Measurements from ENCODE around the gene POLR2F.
"Not testable (repeated sequence)": the region's sequence is repeated elsewhere in the genome, so short reads cannot be mapped to it uniquely, and the experiment has no call there.

Gene POLR2F

GRCh38 chr22:37951305-37951704 is 2.2 kb upstream of the POLR2F start:
- in situ Hi-C loops (cut with HindIII; ENCODE audit: low pct_unique_long_range_greater_than_20kb, low sequenced_read_pairs): no loop called here
- no peak for TF ChIP-seq JUND (IDR thresholded peaks at IDR 0.05; ENCODE audit: low read depth)
- peak in 1 of 2 experiments; percentile 17 for DNase-seq (ENCODE audit: low read depth in 1 of 2, low spot score in 1 of 2)

GRCh38 chr22:37952629-37953028 is 870 bp upstream of the POLR2F start:
- in situ Hi-C loops (cut with HindIII; ENCODE audit: low pct_unique_long_range_greater_than_20kb, low sequenced_read_pairs); DNase-seq (ENCODE audit: low read depth in 1 of 2, low spot score in 1 of 2): not testable (repeated sequence)

- no peak for TF ChIP-seq JUND (IDR thresholded peaks at IDR 0.05; ENCODE audit: low read depth)
- in situ Hi-C loops (cut with HindIII; ENCODE audit: low pct_unique_long_range_greater_than_20kb, low sequenced_read_pairs): no loop called here
- no peak for DNase-seq (ENCODE audit: low read depth in 1 of 2, low spot score in 1 of 2)
Measured at GRCh38 chr22:37953062-37953436, 450 bp upstream of the POLR2F start.

DNA sequence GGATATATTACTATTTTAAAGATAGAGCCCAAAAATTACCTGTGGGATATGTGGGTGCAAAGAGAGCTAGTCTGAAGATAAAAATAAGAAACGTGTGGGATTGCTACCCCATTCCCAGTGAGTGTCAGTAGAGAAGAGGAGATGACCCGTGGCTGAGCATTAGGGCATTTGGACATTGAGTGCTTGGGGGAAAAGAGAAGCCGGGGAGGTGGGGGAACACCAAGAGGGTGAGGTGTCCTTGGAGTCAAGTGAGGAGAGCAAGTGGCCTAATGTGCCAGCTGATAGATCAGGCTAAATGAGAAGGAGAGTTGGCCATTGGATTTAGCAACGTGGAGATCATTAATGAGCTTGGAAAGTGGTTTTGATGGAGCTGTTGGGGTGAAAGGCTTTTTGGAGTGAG is 1.2 kb downstream of the POLR2F start:
- TF ChIP-seq JUND (IDR thresholded peaks at IDR 0.05; ENCODE audit: low read depth): no peak
- no peak for DNase-seq (ENCODE audit: low read depth in 1 of 2, low spot score in 1 of 2)
- in situ Hi-C loops (cut with HindIII; ENCODE audit: low pct_unique_long_range_greater_than_20kb, low sequenced_read_pairs): no loop called here

DNA sequence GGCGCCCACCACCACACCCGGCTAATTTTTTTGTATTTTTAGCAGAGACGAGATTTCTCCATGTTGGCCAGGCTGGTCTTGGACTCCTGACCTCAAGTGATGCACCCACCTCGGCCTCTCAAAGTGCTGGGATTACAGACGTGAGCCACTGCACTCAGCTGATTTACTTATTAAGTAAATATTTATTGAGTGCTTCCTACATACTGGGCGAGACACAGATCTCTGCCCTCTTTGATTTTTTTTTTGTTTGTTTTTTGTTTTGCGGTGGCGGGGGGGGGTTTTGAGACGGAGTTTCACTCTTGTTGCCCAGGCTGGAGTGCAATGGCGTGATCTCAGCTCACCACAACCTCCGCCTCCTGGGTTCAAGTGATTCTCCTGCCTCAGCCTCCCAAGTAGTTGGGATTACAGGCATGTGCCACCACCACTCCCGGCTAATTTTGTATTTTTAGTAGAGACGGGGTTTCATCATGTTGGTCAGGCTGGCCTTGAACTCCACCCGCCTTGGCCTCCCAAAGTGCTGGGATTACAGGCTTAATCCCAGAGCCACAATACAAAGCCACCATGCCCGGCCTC is 2.4 kb downstream of the POLR2F start:
- in situ Hi-C loops (cut with HindIII; ENCODE audit: low pct_unique_long_range_greater_than_20kb, low sequenced_read_pairs); DNase-seq (ENCODE audit: low read depth in 1 of 2, low spot score in 1 of 2): not testable (repeated sequence)

DNA sequence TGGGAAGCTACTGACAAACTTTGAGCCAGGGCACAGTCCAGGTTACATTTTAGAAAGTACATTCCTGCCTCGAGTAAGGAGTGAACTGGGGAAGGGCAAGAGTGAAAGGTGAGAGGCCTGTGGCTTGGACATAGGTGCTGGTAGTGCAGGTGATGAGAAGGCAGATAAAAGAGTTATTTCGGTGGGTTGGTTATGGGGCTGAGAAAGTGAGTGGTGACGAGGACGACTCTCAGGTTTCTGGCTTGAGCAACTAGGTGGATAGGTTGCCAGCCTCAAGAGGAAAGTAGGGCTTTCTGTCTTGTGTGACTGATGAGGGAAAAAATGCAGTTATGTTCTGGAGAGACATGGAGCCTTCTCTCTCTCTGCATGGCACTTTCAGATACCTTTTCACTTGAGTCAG is 3.7 kb downstream of the POLR2F start:
- no peak for DNase-seq (ENCODE audit: low read depth in 1 of 2, low spot score in 1 of 2)
- no peak for TF ChIP-seq JUND (IDR thresholded peaks at IDR 0.05; ENCODE audit: low read depth)
- in situ Hi-C loops (cut with HindIII; ENCODE audit: low pct_unique_long_range_greater_than_20kb, low sequenced_read_pairs): no loop called here

- in situ Hi-C loops (cut with HindIII; ENCODE audit: low pct_unique_long_range_greater_than_20kb, low sequenced_read_pairs): no loop called here
- TF ChIP-seq JUND (IDR thresholded peaks at IDR 0.05; ENCODE audit: low read depth): no peak
- no peak for DNase-seq (ENCODE audit: low read depth in 1 of 2, low spot score in 1 of 2)
Measured at GRCh38 chr22:37959231-37959825, 5.8 kb downstream of the POLR2F start.

- in situ Hi-C loops (cut with HindIII; ENCODE audit: low pct_unique_long_range_greater_than_20kb, low sequenced_read_pairs): no loop called here
- TF ChIP-seq JUND (IDR thresholded peaks at IDR 0.05; ENCODE audit: low read depth): no peak
- no peak for DNase-seq (ENCODE audit: low read depth in 1 of 2, low spot score in 1 of 2)
Measured at GRCh38 chr22:37961062-37961461, 7.6 kb downstream of the POLR2F start.

GRCh38 chr22:37965940-37966664 is 12.6 kb downstream of the POLR2F start:
- TF ChIP-seq JUND (IDR thresholded peaks at IDR 0.05; ENCODE audit: low read depth): no peak
- in situ Hi-C loops (cut with HindIII; ENCODE audit: low pct_unique_long_range_greater_than_20kb, low sequenced_read_pairs): no loop called here
- DNase-seq (ENCODE audit: low read depth in 1 of 2, low spot score in 1 of 2): peak in 1 of 2 experiments; percentile 36

DNA sequence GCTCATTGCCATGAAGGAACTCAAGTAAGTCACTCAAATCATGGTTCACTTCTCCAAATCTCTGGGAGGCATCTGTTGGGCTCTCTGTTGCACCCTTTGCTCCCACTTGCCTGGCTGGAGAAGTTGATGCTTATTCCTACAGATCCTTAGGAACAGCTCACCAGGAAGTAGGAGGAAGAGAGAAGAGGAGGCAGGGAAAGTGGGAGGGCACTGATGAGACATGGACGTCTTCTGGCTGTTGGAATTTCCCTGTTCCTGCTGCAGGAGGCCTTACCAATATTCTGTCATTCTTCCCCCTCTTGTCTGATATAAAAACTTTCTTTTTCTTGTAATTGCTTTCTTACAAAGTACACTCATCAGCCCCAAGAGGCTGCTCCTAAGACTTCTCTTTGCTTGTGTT is 13.6 kb downstream of the POLR2F start:
- DNase-seq (ENCODE audit: low read depth in 1 of 2, low spot score in 1 of 2): no peak
- in situ Hi-C loops (cut with HindIII; ENCODE audit: low pct_unique_long_range_greater_than_20kb, low sequenced_read_pairs): no loop called here
- TF ChIP-seq JUND (IDR thresholded peaks at IDR 0.05; ENCODE audit: low read depth): no peak

DNA sequence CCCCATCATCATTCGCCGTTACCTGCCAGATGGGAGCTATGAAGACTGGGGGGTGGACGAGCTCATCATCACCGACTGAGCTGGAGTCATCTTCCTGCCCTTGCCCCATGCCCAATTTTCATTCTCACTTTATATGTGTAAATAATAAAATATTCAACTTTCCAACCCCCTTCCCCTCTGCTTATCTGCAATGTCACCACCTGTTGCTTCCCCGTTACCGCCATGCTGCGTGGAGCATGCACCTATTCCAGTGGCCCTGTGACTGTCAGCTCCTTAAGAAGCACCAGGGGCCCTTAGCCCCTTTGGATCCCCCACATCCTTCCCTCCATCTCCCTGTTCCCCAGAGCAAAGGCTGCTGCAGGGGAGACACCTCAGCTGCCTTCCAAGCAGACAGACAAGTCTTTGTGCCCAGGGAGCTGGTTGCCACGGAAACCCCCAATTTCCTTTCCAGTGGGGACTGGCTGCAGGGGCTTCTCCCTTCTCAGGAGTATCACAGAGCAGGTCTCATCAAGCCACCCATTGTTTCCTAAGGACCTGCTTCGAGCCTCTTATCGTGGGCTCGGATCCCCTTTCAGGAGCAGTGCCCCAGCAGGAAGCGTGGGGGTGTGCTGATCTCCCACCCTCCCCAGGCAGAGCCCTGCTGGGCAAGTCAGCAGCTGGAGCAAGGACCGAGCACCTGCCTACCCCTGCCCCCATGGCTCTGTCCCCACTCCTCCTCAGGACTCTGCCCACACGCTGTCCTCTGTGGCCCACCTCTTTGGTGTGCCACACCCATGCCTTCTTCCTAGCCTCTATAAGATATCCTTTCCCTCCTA is 14.3 kb downstream of the POLR2F start:
- no peak for TF ChIP-seq JUND (IDR thresholded peaks at IDR 0.05; ENCODE audit: low read depth)
- DNase-seq (ENCODE audit: low read depth in 1 of 2, low spot score in 1 of 2): no peak
- in situ Hi-C loops (cut with HindIII; ENCODE audit: low pct_unique_long_range_greater_than_20kb, low sequenced_read_pairs): no loop called here

GRCh38 chr22:37968452-37969251 is 15.2 kb downstream of the POLR2F start:
- no peak for DNase-seq (ENCODE audit: low read depth in 1 of 2, low spot score in 1 of 2)
- TF ChIP-seq JUND (IDR thresholded peaks at IDR 0.05; ENCODE audit: low read depth): no peak
- in situ Hi-C loops (cut with HindIII; ENCODE audit: low pct_unique_long_range_greater_than_20kb, low sequenced_read_pairs): no loop called here

Measured in T47D (cell line).